A549 (cell line): ENCODE data around the gene KCNAB2.

Experiments
- CTCF ChIP-seq: fragments of >200 bp; sonication (Bioruptor Twin); formaldehyde crosslinking; IDR thresholded peaks from 3 replicates; pipeline ENCODE4 v1.5.1; 2016
- E2F6 ChIP-seq: IDR thresholded peaks from 2 replicates; pipeline ENCODE4 v1.6.1; 2012; ENCODE audit warnings: low read depth, borderline replicate concordance
- EP300 ChIP-seq, 2 experiments: fragments of >200 bp; sonication (Bioruptor Twin); formaldehyde crosslinking; IDR thresholded peaks; 2 replicates in 1 of 2; 3 replicates in 1 of 2; pipeline ENCODE4 v1.6.1; 2016 to 2017
- KDM1A ChIP-seq: fragments of 200-600 bp; sonication (generic); IDR thresholded peaks from 2 replicates; pipeline ENCODE4 v1.6.1; 2016; ENCODE audit warnings: low read depth, mild to moderate bottlenecking
- SREBF2 ChIP-seq: fragments of 450-650 bp; IDR thresholded peaks from 2 replicates; pipeline ENCODE4 v1.6.1; 2014; ENCODE audit warnings: mild to moderate bottlenecking, moderate library complexity
- USF2 ChIP-seq: fragments of 450-650 bp; IDR thresholded peaks from 2 replicates; pipeline ENCODE4 v1.6.1; 2014; ENCODE audit warnings: antibody characterized with exemption

DNA sequence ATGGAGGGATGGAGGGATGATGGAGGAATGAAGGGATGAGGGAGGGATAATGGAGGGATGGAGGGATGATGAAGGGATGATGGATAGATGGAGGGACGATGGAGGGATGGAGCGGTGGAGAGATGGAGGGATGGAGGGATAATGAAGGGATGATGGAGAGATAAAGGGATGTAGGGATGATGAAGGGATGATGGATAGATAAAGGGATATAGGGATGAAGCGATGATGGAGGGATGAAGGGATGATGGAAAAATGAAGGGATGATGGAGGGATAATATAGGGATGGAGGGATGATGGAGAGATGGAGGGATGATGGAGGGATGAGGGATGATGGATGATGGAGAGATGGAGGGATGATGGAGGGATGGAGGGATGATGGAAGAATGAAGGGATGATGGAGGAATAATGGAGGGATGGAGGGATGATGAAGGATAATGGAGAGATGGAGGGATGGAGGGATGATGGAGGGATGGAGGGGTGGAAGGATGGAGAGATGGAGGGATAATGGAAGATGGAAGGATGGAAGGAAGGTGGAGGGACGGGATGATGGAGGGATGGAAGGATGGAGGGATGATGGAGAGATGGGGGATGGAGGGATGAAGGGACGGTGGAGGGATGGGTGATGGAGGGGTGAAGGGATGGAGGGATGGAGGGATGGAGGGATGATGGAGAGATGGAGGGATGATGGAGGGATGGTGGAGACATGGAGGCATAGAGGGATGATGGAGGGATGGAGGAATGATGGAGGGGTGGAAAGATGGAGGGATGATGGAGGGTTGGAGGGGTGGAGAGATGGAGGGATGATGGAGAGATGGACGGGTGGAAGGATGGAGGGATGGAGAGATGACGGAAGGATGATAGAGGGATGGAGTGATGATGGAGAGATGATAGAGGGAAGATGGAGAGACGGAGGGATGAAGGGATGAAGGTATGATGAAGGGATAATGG, 62.0 kb downstream of the KCNAB2 start:
- no peak for TF ChIP-seq CTCF
- TF ChIP-seq USF2, result no peak
- TF ChIP-seq KDM1A, result no peak
- no peak for TF ChIP-seq EP300 (IDR thresholded peaks at IDR 0.05)
- TF ChIP-seq E2F6, result no peak
- TF ChIP-seq SREBF2, result no peak
